Neural progenitor cell (in vitro differentiated cells): Measurements from ENCODE around the gene LIPC. TPM values are rescaled to one million over a fixed set of nuclear protein-coding genes. Genes with fewer than 3 reads are reported as not detected.

Source experiments
- DNase-seq: peaks from one replicate; pipeline ENCODE4 v3.0.0-alpha.2; 2016; ENCODE audit warnings: low spot score
- H2AFZ ChIP-seq: fragments of 200-600 bp; sonication (generic); replicated peaks from 2 replicates; pipeline ENCODE4 v1.6.1; 2016; ENCODE audit warnings: antibody characterized with exemption
- H3F3A ChIP-seq: fragments of 200-600 bp; sonication (generic); 2 replicates; pipeline ENCODE4 v1.6.1; 2016; ENCODE audit warnings: antibody characterized with exemption, low read depth
- H3K27ac ChIP-seq: fragments of 200-600 bp; sonication (generic); 2 replicates; pipeline ENCODE4 v1.5.1; 2016; ENCODE audit warnings: mild to moderate bottlenecking
- H3K27me3 ChIP-seq: fragments of 200-600 bp; sonication (generic); 2 replicates; pipeline ENCODE4 v1.6.1; 2016; ENCODE audit warnings: mild to moderate bottlenecking, moderate library complexity
- H3K36me3 ChIP-seq: fragments of 200-600 bp; sonication (generic); 2 replicates; pipeline ENCODE4 v1.5.1; 2016
- H3K4me1 ChIP-seq: fragments of 200-600 bp; sonication (generic); 2 replicates; pipeline ENCODE4 v1.6.1; 2016; ENCODE audit warnings: mixed run types
- H3K4me2 ChIP-seq: fragments of 200-600 bp; sonication (generic); 2 replicates; pipeline ENCODE4 v1.6.1; 2016
- H3K4me3 ChIP-seq: fragments of 200-600 bp; sonication (generic); 2 replicates; pipeline ENCODE4 v1.5.1; 2016
- H3K79me2 ChIP-seq: fragments of 200-600 bp; sonication (generic); 2 replicates; pipeline ENCODE4 v1.6.1; 2016; ENCODE audit warnings: low read depth
- H3K9ac ChIP-seq: fragments of 200-600 bp; sonication (generic); 2 replicates; pipeline ENCODE4 v1.6.1; 2016
- H3K9me3 ChIP-seq: fragments of 200-600 bp; sonication (generic); 2 replicates; pipeline ENCODE4 v1.5.1; 2016; ENCODE audit warnings: low read depth
- H4K20me1 ChIP-seq: fragments of 200-600 bp; sonication (generic); 2 replicates; pipeline ENCODE4 v1.6.1; 2016; ENCODE audit warnings: low read depth
- H3K27ac Mint-ChIP-seq: 3 replicates; pipeline ENCODE4 v1.8.0; 2021; ENCODE audit warnings: mixed read lengths
- H3K27me3 Mint-ChIP-seq: 2 replicates; pipeline ENCODE4 v1.8.0; 2022; ENCODE audit warnings: low read depth, mild to moderate bottlenecking, inconsistent platforms, moderate library complexity, mixed read lengths; ENCODE audit not compliant: insufficient read depth
- H3K36me3 Mint-ChIP-seq: 3 replicates; pipeline ENCODE4 v1.8.0; 2021; ENCODE audit warnings: mixed read lengths
- H3K4me1 Mint-ChIP-seq: 3 replicates; pipeline ENCODE4 v1.8.0; 2021; ENCODE audit warnings: mixed read lengths
- H3K4me3 Mint-ChIP-seq: 3 replicates; pipeline ENCODE4 v1.8.0; 2021; ENCODE audit warnings: mild to moderate bottlenecking, moderate library complexity, mixed read lengths
- H3K9me3 Mint-ChIP-seq: 3 replicates; pipeline ENCODE4 v1.8.0; 2020; ENCODE audit warnings: mixed read lengths
- CTCF ChIP-seq: fragments of 200-600 bp; sonication (generic); IDR thresholded peaks from 2 replicates; pipeline ENCODE4 v1.5.1; 2017; ENCODE audit warnings: antibody characterized with exemption, mild to moderate bottlenecking
- EZH2 ChIP-seq: fragments of 200-600 bp; sonication (generic); IDR thresholded peaks from 2 replicates; pipeline ENCODE4 v1.6.1; 2017; ENCODE audit warnings: antibody characterized with exemption, mild to moderate bottlenecking, moderate library complexity
- EZH2phosphoT487 ChIP-seq: fragments of 200-600 bp; sonication (generic); IDR thresholded peaks from 2 replicates; pipeline ENCODE4 v1.6.1; 2017; ENCODE audit warnings: antibody characterized with exemption
- total RNA-seq: library from RNA; depleted of rRNA; stranded (reverse); fragments of >200 nt; gene quantifications from 2 replicates; pipeline ENCODE4 v1.2.3, GENCODE V29; 2015; ENCODE audit warnings: low replicate concordance

LIPC gene
- total RNA-seq, 1 donor from 2014 or later: not detected

GRCh38 chr15:58548308-58549012 lies 116.7 kb downstream of the LIPC start:
- H3K36me3 Mint-ChIP-seq: no peaks in the 10 kb centered on the region
- TF ChIP-seq CTCF (no peak), EZH2 (no peak), EZH2phosphoT487 (no peak)
- no peak overlapping the region for H3K4me3 ChIP-seq
- no peaks in the 10 kb centered on the region for H3K79me2 ChIP-seq
- no peaks in the 10 kb centered on the region for H3F3A ChIP-seq
- peaks cover 17% of the 10 kb centered on the region for H3K4me1 Mint-ChIP-seq
- no peaks in the 10 kb centered on the region for H3K36me3 ChIP-seq
- no peak overlapping the region for H3K9ac ChIP-seq
- peaks cover 3% of the 10 kb centered on the region for H3K4me1 ChIP-seq
- H4K20me1 ChIP-seq: no peaks in the 10 kb centered on the region
- H3K9me3 Mint-ChIP-seq: peaks cover 2% of the 10 kb centered on the region
- H3K4me2 ChIP-seq: no peak overlapping the region
- no peaks in the 10 kb centered on the region for H3K9me3 ChIP-seq
- H3K27me3 Mint-ChIP-seq: peaks cover 10% of the 10 kb centered on the region
- no peaks in the 10 kb centered on the region for H3K27me3 ChIP-seq
- H3K27ac ChIP-seq: no peak overlapping the region
- no peak for DNase-seq
- no peak overlapping the region for H3K27ac Mint-ChIP-seq
- H3K4me3 Mint-ChIP-seq: no peak overlapping the region
- H2AFZ ChIP-seq: no peak overlapping the region

GRCh38 chr15:58549013-58549784 lies 117.4 kb downstream of the LIPC start:
- Histone ChIP-seq H2AFZ (peak overlapping the region; percentile 61), H3K9ac (no peak overlapping the region), H3K9me3 (no peaks in the 10 kb centered on the region), H3K27ac (no peak overlapping the region), H4K20me1 (no peaks in the 10 kb centered on the region), H3K4me3 (no peak overlapping the region), H3F3A (no peaks in the 10 kb centered on the region), H3K4me2 (no peak overlapping the region), H3K36me3 (no peaks in the 10 kb centered on the region), H3K4me1 (peaks cover 3% of the 10 kb centered on the region), H3K27me3 (no peaks in the 10 kb centered on the region), H3K79me2 (no peaks in the 10 kb centered on the region)
- H3K36me3 Mint-ChIP-seq: no peaks in the 10 kb centered on the region
- H3K27ac Mint-ChIP-seq: no peak overlapping the region
- H3K4me1 Mint-ChIP-seq: peaks cover 18% of the 10 kb centered on the region
- peaks cover 2% of the 10 kb centered on the region for H3K9me3 Mint-ChIP-seq
- no peak for TF ChIP-seq EZH2
- no peak for TF ChIP-seq CTCF
- TF ChIP-seq EZH2phosphoT487: no peak
- peaks cover 10% of the 10 kb centered on the region for H3K27me3 Mint-ChIP-seq
- DNase-seq: no peak
- H3K4me3 Mint-ChIP-seq: no peak overlapping the region

- Histone ChIP-seq H3K4me3 (no peak overlapping the region), H2AFZ (no peak overlapping the region), H3K4me1 (peaks cover 3% of the 10 kb centered on the region), H3K36me3 (no peaks in the 10 kb centered on the region), H3K79me2 (no peaks in the 10 kb centered on the region), H3K27ac (no peak overlapping the region), H3K27me3 (no peaks in the 10 kb centered on the region), H3F3A (no peaks in the 10 kb centered on the region), H3K9me3 (no peaks in the 10 kb centered on the region), H4K20me1 (no peaks in the 10 kb centered on the region), H3K4me2 (no peak overlapping the region), H3K9ac (no peak overlapping the region)
- no peak for DNase-seq
- Mint-ChIP-seq H3K27ac (no peak overlapping the region), H3K27me3 (peaks cover 12% of the 10 kb centered on the region), H3K9me3 (peaks cover 2% of the 10 kb centered on the region), H3K4me1 (peaks cover 22% of the 10 kb centered on the region), H3K36me3 (no peaks in the 10 kb centered on the region), H3K4me3 (no peak overlapping the region)
- TF ChIP-seq EZH2: no peak
- no peak for TF ChIP-seq EZH2phosphoT487
- no peak for TF ChIP-seq CTCF
Observed at GRCh38 chr15:58549785-58550074, 117.9 kb downstream of the LIPC start.
